ENCODE measurements around the gene TRPM3. TPM values are rescaled to one million over a fixed set of nuclear protein-coding genes. Genes with fewer than 3 reads are reported as not detected.
A peak's percentile ranks its signal among the peaks of the same experiment; 100 is the strongest.

The TRPM3 gene
- total and polyA plus RNA-seq, 2 of the 8 experiments (the other 6 are each of a cell fraction or from before 2014, with no cell fraction given), result 2.4 to 10.9 TPM

GRCh38 chr9:70829591-70830265 lies 291.7 kb downstream of the TRPM3 start:
- Histone ChIP-seq H3K23me2 (ENCODE audit: low read depth, low read length) (no peaks in the 10 kb centered on the region), H4K91ac (replicated peaks; ENCODE audit: insufficient read length, low read length) (no peak overlapping the region), H3K56ac (replicated peaks; ENCODE audit: insufficient read length, low read depth, low read length) (no peak overlapping the region), H2BK120ac (replicated peaks; ENCODE audit: low read depth, low read length) (no peak overlapping the region), H3K4me1 (replicated peaks in 1 of 4; ENCODE audit: control insufficient read depth in 3 of 4, insufficient read depth in 4 of 4, low read length in 3 of 4) (no peaks in the 10 kb centered on the region), H3K4me2 (ENCODE audit: insufficient read depth in 1 of 2, low read depth in 2 of 2, low read length in 2 of 2) (no peak overlapping the region), H3K36me3 (ENCODE audit: control insufficient read depth in 2 of 4, insufficient read depth in 4 of 4, low read length in 3 of 4) (no peaks in the 10 kb centered on the region), H3K23ac (ENCODE audit: insufficient read length) (no peak overlapping the region), H3K4me3 (ENCODE audit: extremely low read depth in 1 of 4, insufficient read depth in 2 of 4, low read depth in 3 of 4, low read length in 4 of 4) (no peak overlapping the region), H3K27ac (ENCODE audit: low read depth, low read length) (no peak overlapping the region), H2BK12ac (ENCODE audit: low read depth, low read length) (no peak overlapping the region), H3K27me3 (replicated peaks in 1 of 4; ENCODE audit: control insufficient read depth in 3 of 4, extremely low read depth in 1 of 4, insufficient read depth in 3 of 4, low read length in 3 of 4) (no peaks in the 10 kb centered on the region; a peak in 1 of 7 replicates), H4K8ac (ENCODE audit: extremely low read depth, insufficient read depth, low read length) (no peak overlapping the region), H2BK20ac (ENCODE audit: low read length) (no peak overlapping the region), H3K14ac (ENCODE audit: insufficient read length) (no peak overlapping the region), H4K20me1 (replicated peaks in 1 of 2; ENCODE audit: control insufficient read depth in 1 of 2, insufficient read depth in 2 of 2, low read length in 2 of 2) (no peaks in the 10 kb centered on the region), H2AFZ (ENCODE audit: low read length) (no peak overlapping the region), H3K79me2 (ENCODE audit: control insufficient read depth in 1 of 2, insufficient read depth in 2 of 2, low read length in 2 of 2) (no peaks in the 10 kb centered on the region), H3K9me3 (ENCODE audit: insufficient read depth in 2 of 2, low read depth in 1 of 2, low read length in 1 of 2) (no peaks in the 10 kb centered on the region), H3K9ac (replicated peaks in 1 of 4; ENCODE audit: extremely low read depth in 1 of 4, low read depth in 3 of 4, low read length in 3 of 4) (no peak overlapping the region), H3K18ac (ENCODE audit: extremely low read depth, low read length) (no peak overlapping the region), H2BK15ac (ENCODE audit: low read length) (no peak overlapping the region), H3K4ac (replicated peaks; ENCODE audit: insufficient read length, low read depth, low read length) (no peak overlapping the region), H2BK5ac (ENCODE audit: low read depth, low read length) (no peak overlapping the region), H4K5ac (ENCODE audit: insufficient read length, low read depth, low read length) (no peak overlapping the region), H3K79me1 (ENCODE audit: low read depth, low read length) (no peaks in the 10 kb centered on the region), H2AK5ac (ENCODE audit: low read depth, low read length) (no peak overlapping the region)
- TF ChIP-seq BACH1 (IDR thresholded peaks at IDR 0.05; ENCODE audit: low read length) (no peak), ZNF274 (IDR thresholded peaks at IDR 0.05; ENCODE audit: borderline replicate concordance, extremely low read depth, low read length) (no peak), CEBPB (IDR thresholded peaks at IDR 0.05; ENCODE audit: low read depth, low read length) (peak; percentile 99)
- FAIRE-seq (no peak), DNase-seq (ENCODE audit: low read depth in 1 of 2, low spot score in 2 of 2) (no peak)
- ChIA-PET POLR2A (ENCODE audit: partially characterized antibody) (no interaction called here), CTCF (ENCODE audit: partially characterized antibody) (interaction anchor here (1.4 kb wide), 1 partner anchor 60 kb away, joined by 5 read pairs; no protein-coding TSS in a partner anchor)
- WGBS, 2 experiments (ENCODE audit: extremely low coverage in 1 of 2, insufficient coverage in 1 of 2, insufficient read length in 1 of 2, insufficient replicate concordance in 2 of 2, low coverage in 1 of 2, low lambda C conversion rate in 2 of 2, missing lambda C conversion rate in 1 of 2), result 93% methylated on average over 5 of the region's 5 CpGs; no CpG with 5 or more reads in 1 of the 2 experiments

All from H1 (cell line).